Fibroblast of pulmonary artery (primary cell): Measurements from ENCODE around the gene SGCD.

Source experiments
- DNase-seq: peaks from one replicate; pipeline ENCODE4 v3.0.0-alpha.2; 2010; ENCODE audit warnings: low read depth
- H3K4me3 ChIP-seq: replicated peaks from 2 replicates; pipeline ENCODE4 v1.5.1; 2011; ENCODE audit warnings: low read depth, mild to moderate bottlenecking, control low read depth, low read length, moderate library complexity
- CTCF ChIP-seq: IDR thresholded peaks from 2 replicates; pipeline ENCODE4 v1.5.1; 2011; ENCODE audit warnings: mild to moderate bottlenecking, control low read depth, low read length, inconsistent platforms; ENCODE audit errors: missing control alignments

SGCD gene

DNA sequence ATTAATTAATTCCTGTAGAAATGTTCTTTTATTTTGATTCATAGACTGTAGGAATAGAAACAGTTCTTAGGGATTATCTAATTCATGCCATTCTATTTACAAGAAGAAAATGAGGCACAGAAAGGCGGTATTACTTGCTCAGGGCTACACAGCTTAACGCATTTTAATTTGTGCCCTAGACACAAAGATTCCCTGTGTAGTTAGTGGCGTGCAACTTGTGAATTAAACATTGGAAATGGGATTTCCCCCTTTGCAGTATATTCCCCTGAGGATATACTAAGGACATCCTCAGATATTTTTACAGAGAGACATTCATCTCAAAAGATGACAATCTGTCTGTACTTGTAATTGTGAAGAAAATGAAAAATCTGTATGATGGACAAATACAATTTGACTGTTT lies 108.1 kb downstream of the SGCD start:
- no peak overlapping the region for H3K4me3 ChIP-seq
- TF ChIP-seq CTCF = no peak
- no peak for DNase-seq

GRCh38 chr5:156438076-156438475 lies 111.1 kb downstream of the SGCD start:
- no peak overlapping the region for H3K4me3 ChIP-seq
- no peak for TF ChIP-seq CTCF
- DNase-seq = no peak

DNA sequence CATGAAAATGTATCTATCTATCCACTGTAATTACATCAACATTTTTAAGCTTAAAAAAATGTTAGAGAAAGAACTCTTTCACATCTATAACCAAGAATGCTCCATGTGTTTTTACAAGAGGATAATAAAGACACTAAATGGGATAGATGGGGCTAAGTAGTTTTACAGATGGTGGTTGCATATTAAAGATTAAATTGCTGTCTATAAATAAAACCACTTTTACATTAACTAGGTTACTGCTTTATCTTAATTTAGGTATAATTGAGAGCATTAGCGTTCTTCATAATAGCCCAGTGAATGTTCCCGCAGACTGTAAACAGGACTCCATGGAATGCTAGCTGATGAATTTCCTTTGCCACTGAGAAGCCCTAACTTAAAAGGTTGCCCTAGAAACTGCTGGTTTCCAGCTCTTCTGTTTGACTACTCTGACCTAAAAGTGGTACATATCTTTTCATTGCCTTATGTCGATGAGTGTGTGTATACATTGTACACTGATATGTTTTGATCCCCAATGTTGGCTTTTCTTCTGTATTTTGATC lies 117.9 kb downstream of the SGCD start:
- TF ChIP-seq CTCF = no peak
- no peak overlapping the region for H3K4me3 ChIP-seq
- no peak for DNase-seq

DNA sequence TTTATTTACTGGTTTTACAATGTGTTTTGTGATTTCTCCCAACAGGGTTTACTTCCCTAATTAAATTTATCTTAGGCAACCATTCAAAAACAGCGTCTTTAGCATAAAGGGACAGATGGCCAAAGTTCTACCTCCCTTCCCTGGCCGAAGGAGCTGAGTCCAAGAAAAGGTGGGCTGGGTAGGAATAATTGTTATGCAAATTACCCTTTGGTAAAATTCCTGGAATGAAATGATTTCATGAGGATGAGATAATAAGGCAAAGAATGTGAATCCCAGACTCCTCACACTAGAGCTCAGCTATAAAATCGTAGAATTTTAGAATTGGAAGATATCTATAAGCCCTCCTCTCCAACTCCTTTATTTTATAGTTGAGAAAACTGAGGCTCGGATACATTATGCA lies 119.6 kb downstream of the SGCD start:
- DNase-seq = no peak
- H3K4me3 ChIP-seq = no peak overlapping the region
- TF ChIP-seq CTCF = no peak

DNA sequence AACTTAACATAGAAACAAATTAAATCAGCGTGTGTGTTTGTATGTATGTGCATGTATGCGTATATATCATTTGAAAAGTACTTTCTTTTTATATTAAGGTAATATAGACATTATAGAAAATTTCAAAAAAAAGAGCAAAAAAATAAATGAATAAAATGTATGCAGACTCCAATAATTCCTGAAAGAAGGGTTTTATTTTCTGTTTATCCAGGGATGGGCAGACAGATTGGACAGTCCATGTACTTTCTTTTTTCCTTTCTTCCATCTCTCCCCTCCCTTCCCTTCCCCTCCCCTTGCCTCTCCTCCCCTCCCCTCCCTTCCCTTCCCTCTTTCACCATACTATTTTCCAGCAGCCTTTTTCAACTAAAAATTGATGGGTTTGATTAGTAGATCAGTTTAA lies 123.8 kb downstream of the SGCD start:
- DNase-seq = no peak
- no peak overlapping the region for H3K4me3 ChIP-seq
- no peak for TF ChIP-seq CTCF

- TF ChIP-seq CTCF = no peak
- H3K4me3 ChIP-seq = no peak overlapping the region
- no peak for DNase-seq
Observed at GRCh38 chr5:156451505-156451904, 124.5 kb downstream of the SGCD start.

DNA sequence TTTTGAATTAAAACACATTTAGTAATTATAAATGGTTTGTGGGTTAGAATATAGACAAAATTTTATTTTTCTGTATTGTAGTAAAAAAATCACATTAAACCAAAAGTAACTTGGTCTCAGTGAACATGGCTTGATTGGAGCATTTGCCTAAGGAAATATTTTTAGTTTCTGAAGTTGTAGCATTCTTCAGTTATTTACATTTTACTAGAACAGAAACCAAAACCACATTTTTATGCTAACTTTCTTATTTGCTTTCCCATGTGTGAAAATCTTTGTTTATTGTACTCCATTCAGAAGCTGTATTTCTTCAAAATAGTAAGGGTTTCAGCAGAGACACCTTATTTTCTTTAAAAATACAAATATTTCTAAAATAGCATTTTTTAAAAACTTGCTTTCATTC lies 129.9 kb downstream of the SGCD start:
- no peak for TF ChIP-seq CTCF
- no peak overlapping the region for H3K4me3 ChIP-seq

More for the DNA sequence above, 129.9 kb downstream of the SGCD start:
- no peak for DNase-seq
